HG03064 (cell line): ENCODE results near the gene SLC25A45.

ENCODE experiments used
- ATAC-seq: cut with Tn5 transposase; IDR thresholded peaks from one replicate; pipeline ENCODE4 v1.9.1; 2021; ENCODE audit warnings: low read depth; ENCODE audit not compliant: unreplicated experiment

The SLC25A45 gene

DNA sequence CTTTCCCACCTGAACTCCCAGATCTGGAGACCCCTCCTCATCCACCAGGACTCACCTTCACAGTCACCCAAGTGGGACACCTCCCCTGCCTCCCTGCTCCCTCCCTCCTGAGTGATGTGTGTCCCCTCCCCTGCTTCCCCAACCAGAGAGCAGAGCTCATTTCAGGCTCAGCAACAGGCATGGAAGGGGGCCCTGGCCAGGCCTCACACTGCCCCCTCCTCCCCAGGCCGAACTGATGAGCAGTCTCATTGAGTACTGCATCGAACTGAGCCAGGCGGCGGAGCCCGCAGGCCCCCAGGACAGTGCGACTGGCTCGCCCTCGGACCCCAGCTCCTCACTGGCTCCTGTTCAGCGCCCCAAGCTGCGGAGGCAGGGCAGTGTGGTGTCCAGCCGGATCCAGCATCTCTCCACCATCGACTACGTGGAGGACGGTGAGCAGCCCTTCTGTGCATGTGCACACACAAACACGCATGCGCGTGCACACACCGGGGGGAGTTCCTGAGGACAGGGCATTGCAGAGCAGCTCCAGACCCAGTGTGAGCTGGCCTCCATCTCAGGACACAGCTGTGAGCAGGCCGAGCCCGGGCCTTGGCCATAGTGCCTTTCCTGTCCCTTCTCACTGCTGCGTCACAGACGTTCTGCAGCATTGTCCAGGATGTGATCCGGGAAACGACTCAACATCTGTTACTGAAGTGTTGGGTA, 22.3 kb upstream of the SLC25A45 start:
- ATAC-seq = no peak

DNA sequence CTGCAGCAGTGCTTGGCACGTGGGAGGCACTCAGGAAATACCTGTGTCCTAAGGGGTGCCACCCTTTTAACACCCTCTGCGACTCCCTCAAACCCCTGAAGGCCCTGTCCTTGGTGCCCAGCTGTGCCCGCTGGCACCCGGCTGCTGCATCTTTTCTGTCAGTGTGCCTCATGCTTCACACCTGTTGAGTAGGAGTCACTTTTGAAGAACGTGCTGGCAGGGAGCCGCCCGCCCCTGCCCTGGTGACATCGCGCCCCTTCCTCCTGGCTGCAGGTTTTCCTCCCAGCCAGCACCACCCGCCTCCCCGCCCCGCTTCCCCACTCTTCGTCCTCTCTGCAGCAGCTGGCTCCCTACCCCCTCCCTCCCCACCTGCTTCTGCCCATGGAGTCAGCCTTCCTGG, 21.8 kb upstream of the SLC25A45 start:
- ATAC-seq = no peak

DNA sequence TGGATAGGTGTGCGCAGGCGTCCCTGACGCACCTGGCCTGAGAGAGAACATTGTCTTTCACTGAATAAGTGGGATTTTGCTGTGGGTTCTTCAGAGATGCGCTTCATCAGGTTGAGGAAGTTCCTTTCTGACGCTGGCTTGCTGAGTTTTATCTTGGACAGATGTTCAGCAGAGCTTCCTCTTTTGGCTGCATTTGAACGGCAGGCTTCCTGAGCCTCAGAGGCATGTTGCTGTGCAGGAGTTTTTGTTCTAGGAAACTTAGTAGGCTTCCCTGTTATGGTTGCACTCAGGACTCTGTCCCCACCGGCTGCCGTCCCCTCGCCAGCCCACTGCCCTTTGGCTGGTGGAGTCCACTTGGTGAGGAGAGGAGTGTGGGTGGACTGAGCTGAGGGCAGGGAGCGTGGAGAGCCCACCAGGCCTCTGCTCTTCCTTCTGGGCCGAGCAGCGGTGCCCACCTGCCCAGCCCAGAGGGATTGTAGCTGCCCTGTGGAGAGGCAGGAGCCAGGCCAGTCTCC, 21.2 kb upstream of the SLC25A45 start:
- no peak for ATAC-seq

DNA sequence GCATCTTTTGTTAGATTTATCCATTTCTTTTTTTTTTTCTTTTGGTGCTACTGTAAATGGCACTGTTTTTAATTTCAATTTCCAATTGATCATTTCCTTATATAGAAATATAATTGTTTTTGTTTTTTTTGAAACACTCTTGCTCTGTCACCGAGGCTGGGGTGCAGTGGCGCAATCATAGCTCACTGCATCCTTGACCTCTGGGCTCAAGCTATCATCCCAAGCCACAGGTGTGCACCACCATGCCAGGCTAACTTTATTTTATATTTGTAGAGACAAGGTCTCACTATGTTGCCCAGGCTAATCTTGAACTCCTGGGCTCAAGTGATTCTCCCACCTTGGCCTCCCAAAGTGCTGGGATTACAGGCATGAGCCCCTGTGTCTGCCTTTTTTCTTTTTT, 20.3 kb upstream of the SLC25A45 start:
- no peak for ATAC-seq

DNA sequence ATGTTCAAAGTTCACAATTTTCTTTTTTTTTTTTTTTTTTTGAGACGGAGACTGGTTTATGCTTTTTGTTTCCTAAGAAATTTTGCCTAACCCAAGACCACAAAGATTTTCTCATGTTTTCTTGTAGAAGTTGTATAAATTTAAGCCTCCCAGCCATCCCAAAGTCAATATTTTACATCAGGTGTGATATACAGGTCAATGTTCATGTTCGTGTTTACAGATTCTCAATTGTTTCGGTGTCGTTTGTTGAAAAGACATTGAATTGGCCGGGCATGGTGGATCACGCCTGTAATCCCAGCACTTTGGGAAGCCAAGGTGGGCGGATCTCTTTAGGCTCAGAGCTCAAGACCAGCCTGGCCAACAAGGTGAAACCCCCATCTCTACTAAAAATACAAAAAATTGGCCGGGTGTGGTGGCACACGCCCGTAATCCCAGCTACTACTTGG, 19.4 kb upstream of the SLC25A45 start:
- ATAC-seq = no peak

DNA sequence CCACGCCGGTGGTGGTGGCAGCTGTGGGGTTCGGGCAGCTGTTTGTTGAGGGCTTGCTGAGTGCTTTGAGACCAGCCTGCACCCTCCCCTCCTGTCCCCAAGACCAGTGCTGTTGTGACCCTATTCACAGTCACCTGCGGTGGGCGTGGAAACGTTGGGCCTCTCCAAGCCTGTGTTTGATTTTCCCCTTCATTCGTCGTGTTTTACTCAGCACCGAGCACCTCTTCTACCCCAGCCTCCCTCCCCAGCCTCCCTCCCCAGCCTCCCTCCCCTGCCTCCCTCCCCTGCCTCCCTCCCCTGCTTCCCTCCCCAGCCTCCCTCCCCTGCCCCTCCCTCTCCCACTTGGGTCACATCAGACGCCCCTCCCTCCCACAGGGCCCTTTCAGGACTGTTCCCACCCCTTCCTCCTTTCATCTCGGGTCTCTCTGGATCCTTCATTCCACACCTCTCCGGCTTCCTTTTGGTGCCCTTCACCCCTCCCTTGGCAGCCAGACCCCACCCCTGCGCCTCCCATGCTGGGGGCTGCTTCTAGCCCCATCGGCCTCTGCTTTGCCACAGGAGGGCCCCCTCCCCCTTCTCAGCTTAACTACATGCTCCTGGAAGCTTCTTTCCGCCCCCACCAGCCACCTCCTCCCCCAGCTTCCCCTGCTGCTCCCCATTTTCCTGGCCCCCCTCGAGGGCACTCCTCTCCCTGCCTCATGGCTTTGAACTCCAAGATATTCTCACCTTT, 18.8 kb upstream of the SLC25A45 start:
- ATAC-seq = no peak

DNA sequence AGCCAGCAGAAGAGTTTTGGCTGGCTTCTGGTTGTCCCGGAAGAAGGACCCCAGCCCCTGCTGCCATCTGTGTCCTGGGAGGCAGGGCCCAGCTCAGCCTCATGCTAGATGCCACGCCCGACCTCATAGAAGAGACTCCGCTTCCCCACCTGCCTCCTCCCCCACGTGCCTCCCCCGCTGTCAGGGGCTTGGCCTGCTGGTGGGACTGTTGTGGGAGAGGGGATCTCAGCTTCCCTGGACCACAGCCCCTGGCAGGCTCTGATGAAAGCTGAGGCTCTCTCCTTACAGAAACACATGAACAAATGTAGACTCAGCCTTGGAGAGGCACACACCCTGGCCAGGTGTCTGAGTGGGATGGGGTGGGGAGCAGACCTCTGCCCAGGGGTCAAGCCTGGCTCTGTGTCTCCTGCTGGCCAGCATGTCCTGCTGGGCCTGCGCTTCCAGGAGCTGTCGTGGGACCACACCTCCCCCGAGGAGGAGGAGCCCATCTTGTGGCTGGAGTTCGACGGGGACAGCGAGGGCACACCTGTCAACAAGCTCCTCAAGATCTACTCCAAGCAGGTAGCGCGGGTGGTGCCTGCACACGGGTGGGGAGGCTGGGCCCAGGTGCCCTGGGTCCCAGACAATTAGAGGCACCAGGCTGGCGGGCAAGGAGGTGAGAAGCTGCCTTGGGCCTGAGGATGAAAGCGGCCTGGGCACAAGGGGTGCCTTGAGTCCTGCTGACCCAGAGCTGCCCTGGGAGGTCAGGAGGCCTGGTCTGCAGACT, 18.0 kb upstream of the SLC25A45 start:
- ATAC-seq = no peak

DNA sequence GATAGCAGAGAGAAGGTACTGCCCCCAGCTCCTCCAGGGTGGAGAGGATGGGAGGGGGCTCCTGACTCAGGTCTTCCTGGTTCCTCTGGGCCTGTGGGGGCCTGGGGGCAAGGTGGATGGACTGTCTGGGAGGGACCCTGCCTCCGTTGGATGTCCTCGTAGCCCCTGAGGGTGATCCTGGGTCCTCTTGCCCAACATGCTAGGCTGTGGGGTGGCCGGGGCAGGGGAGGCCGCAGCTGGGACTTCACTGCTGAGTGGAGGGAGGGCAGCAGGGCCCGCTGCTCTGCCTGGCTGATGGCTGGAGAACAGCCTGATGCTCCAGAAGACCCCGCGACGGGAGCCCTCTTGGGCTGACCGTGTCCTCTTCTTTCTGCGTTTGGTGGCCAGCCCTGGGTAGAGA, 17.4 kb upstream of the SLC25A45 start:
- no peak for ATAC-seq

DNA sequence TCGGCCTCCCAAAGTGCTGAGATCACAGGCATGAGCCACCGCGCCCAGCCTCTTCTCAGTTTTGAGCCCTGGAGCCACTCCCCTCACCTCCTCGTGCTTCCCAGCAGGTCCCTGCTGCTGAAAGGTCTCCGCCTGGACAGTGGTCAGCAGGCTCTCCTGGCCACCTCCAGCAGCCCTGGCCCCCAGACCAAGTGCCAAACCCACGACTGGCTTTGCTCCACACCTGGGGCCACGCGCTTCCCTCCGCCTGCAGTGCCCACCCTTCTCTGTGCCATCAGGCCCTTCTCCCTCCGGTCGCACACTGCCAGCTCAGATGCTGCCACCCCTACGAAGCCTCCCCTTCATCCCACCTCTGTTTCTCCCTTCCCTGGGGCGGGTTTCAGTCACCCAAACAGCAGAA, 16.8 kb upstream of the SLC25A45 start:
- no peak for ATAC-seq

DNA sequence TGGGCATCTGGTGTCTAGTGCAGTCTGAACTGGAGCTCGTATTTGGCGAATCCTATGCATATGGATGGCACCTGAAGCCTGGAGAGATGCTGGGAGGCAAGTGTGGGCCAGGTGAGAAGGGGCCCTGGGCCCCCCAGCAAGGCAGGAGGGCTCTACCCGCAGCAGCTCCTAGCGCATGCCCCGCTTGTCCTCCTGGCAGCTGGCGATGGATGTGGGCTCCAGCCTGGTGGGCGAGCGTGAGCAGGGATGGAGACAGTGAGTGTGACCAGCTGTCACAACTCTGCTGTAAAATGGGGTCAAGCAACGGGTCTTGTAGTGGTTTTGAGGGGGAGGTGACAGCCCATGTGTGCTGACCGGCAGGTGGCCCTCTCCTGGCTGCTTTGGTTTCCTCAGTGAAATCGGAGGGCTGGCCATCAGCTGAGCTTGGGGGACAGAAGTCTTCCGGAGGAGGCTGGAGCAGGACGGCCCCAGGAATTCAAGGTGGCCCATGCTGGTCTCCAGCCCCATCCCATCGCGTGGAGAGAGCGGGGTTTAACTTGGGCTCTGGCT, 16.0 kb upstream of the SLC25A45 start:
- ATAC-seq = no peak

DNA sequence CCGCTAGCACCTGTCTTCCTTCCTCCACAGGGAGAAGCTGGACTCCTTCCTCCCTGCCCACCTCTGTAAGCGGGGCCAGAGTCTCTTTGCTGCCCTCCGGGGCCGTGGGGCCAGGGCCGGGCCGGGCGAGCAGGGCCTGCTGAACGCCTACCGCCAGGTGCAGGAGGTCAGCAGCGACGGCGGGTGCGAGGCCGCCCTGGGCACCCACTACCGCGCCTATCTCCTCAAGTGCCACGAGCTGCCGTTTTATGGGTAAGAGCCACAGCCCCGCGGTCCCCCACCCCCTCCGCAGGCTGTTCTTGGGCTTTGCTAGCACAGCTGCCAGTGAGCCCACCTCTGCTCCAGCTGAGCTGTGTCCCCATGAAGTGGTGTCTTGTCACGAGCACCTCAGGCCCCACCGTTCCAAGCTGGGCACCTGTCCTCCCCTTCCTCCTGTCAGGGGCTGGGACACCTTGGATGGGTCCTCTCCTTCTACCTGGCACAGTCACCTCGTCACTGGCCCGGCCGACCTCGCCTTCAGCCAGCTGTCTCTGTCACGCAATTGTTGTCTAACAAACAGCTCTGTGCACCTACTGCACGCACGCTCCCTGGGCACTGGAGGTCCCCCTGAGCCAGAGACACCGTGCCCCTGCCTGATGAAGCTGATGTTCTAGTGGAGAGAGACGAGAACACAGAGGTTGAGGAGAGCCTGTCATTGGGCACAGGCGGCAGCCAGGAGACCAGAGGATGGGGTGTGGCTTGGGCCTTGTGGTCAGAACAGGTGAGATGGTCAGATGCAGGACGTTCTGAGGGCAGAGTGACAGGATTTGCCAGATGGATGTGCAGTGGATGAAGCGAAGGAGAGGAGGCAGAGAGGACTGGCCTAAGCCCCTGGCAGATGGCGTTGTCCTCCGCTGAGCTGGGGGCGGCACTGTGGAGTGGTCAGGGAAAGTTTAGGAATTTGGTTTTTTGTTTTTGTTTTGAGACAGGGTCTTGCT, 14.6 kb upstream of the SLC25A45 start:
- no peak for ATAC-seq

DNA sequence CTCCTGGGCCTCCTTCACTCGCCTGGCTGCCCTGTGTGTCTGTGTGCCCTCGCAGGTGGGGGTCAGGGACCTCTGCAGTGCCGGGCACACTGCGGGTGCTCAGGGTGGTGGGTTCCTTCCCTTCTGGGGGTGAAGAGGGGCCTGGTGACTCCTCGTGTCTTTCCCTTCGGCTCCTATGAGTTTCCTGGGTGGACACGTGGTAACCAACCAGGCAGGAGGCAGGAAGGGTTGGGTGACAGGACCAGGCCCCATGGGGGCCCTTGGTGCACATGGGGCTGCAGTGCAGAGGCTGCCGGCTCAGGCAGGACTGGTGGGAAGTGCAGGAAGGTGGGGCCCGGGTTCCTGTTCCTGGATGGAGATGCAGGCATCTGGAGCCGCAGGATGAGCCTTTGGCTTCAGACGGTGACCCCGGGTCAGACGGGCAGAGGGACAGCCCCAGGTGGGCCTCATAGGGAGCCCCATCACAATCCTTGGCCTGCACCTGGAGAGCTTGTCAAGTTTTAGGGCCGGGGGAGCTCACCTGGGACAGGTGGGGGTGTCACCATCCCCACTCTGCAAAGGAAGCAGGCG, 13.6 kb upstream of the SLC25A45 start:
- no peak for ATAC-seq

DNA sequence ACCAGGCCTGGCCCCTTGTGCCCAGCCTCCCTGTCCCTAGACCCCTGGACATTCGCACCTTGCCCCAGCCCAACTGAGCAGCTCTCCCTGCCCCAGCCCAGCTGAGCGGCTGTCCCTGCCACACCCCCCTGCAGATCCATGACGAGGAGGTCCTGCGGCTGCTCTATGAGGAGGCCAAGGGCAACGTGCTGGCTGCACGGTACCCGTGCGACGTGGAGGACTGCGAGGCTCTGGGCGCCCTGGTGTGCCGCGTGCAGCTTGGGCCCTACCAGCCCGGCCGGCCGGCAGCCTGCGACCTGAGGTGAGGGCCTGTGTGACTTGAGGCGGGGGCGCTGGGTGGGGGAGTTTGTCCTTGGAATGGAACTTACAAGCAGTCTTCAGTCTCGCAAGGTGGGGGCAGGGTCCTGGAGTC, 11.7 kb upstream of the SLC25A45 start:
- ATAC-seq = no peak

DNA sequence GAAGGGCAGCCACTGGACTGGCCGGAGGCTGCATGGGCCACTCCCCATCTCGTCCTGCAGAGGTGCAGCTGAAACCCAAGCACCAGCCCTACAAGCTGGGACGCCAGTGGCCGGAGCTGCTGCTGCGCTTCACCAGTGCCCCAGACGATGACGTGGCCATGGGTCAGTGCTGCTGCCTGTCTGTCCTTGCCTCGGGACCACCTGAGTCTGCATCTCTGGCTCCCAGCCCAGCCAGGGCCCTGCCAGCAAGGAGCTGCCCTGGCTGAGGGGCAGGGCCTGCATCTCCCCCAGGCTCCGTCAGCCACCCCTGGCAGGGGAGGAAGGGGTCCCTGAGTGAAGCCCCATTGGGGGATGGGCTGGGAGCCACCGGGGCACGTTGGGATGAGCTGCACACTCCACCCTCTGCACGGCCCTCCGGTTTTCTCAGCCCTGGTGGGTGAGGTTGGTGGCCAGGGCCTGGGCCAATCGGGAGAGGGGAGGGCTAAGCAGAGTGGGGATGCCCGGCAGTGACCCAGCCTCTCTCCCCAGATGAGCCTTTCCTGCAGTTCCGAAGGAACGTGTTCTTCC, 11.2 kb upstream of the SLC25A45 start:
- ATAC-seq = no peak

DNA sequence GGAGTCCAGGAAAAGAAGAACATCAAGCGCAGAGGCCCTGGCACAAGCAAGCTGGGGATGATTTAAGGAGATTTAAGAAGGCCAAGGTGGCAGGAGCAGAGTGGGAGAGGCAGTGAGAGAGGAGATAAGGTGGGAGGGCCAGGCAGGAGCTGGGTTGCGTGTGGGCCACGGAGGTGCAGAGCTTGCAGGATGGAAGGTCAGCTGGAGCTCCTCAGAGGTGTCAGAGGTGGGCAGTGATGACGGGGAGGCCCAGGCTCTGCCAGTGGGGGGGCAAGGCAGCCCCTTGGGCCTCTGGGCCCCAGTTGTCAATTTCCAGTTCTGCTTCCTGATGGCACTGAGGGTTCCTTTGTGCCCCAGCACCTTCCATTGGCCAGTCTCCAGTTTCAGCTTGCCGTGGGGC, 10.5 kb upstream of the SLC25A45 start:
- no peak for ATAC-seq

DNA sequence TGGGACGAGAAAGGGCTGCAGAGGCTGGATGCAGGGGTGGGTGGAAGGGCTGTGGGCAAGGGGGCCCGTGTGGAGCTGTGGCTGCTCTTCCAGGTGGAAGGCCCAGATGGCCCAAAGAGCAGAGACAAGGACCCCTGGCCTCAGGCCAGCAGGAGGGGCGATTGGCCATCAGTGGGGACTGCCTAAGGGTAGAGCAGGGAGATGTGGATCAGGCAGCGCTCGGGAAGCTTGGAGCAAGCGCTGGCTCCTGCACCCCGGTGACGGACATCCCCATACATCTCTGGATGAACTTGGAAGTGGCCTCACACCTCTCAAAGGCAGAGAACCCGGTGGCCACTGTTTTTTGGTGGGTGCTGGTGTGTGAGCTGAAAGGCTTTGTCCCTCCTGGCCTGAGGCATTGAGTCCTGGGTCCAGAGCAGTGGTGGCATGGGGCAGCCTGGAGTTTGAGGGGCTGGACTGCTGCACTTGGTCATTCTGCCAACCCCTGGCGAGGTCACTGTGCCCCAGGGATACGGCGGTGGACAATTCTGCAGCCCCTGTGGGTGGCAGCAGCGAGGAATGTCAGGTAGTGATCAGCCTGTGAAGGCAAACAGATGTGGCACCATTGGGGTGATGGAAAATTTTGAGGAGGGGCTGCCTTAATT, 9.9 kb upstream of the SLC25A45 start:
- no peak for ATAC-seq

DNA sequence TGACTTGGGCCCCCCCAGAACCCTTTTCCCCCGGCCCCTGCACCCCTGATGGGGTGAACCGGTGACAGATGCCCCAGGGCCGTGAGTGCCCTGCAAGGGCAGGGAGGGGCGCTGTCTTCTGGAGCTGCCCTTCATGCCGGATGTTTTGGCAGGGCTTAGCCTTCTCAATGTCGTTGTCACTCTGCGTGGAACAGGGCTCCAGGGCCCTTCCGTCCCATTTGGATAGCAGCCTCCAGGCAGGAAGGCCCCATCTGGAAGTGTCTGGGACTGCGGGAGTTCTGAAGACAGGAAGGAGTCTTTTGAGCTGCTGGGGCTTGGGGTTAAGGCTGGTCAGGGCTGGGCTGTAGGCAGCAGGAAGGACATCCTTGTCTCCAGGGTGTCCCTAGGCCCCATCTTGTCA, 8.6 kb upstream of the SLC25A45 start:
- ATAC-seq = no peak

DNA sequence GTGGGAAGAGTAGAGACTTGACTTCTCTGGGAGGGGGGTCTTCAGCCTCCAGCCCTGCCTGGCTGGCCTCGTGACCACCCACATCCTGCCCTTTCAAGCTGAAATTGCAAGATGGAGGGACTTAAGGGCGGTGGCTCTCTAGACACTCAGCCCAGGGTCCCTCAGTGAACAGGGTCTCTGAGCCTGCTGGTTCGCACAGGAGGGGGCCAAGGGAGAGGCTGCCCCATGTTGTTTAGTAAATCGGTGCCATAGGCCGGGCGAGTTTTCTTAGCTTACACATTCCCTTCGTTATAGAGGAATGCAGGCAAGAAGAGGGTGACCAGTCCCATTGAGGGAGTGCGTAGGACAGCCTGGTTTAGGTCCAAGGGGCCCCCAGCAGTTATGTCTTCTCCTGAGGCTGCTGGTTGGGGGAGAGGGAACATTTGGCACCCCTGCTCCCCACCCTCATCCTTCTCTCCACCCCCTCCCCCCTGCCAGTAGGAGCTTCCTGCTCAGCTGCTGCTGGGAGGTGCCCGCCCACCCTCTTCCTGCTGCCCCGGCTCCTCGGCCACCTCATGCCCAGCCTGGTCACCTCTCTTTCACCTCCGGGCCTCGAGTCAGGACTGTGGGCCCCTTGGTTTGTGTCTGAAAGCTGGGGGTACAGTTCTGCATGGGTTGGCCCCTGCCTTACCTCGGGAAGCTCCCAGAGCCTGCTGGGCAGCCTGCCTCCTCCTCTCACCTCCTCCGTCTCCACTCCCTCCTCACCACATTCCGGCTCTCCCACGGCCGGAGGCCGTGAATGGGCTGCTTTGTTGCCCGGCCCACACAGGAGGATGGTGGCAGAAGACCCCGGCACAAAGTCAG, 7.9 kb upstream of the SLC25A45 start:
- no peak for ATAC-seq
